ELF-1 (cell line): ENCODE measurements around the gene SLC23A1.
"Not testable (repeated sequence)": the region's sequence is repeated elsewhere in the genome, so short reads cannot be mapped to it uniquely, and the experiment has no call there.

Experiments used
- DNase-seq: peaks from one replicate; pipeline ENCODE4 v3.0.0-alpha.2; 2016; ENCODE audit warnings: low read depth, low spot score

The SLC23A1 gene

DNA sequence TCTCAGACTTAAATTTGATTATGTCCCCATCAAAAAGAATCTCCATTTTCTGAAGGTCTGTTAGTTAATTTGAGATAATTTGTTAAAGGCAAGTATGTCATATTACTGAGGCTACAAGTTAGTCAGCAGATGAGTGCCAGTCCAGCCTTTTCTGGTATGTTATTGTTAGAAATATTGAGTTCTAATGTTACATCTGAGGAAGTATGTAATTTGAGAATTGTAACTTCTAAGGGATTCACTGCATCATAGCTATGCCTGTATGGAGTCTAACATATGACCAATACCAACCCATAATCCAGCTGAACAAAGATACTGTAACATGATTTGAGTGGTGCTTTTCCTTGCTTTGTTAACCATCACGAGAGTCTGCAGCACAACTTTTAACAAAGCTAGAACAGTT lies 13.9 kb downstream of the SLC23A1 start:
- DNase-seq: no peak

GRCh38 chr5:139368613-139369012 lies 14.5 kb downstream of the SLC23A1 start:
- no peak for DNase-seq

GRCh38 chr5:139364466-139364865 lies 18.6 kb downstream of the SLC23A1 start:
- DNase-seq: no peak

- no peak for DNase-seq
Observed at GRCh38 chr5:139363937-139364336, 19.2 kb downstream of the SLC23A1 start.

DNA sequence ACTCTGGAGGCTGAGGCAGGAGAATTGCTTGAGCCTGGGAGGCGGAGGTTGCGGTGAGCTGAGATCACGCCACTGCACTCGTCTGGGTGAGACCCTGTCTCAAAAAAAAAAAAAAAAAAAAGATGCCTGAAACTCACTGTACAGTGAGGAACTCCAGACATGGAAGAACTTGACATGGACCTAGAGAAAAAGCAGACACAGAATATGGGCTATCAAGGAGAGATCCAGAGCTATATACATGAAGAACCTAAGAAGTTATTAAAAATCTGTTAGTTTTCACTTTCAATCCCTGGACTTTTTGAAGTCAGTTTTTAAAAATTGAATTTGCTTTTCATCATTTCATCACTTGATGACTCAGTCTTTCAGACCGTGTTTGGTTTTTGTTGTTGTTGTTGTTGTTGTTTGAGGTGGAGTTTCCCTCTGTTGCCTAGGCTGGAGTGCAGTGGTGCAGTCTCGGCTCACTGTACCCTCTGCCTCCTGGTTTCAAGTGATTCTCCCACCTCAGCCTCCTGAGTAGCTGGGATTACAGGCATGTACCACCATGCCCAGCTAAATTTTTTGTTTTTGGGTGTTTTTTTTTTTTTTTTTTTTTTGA lies 21.2 kb downstream of the SLC23A1 start:
- DNase-seq: no peak

DNA sequence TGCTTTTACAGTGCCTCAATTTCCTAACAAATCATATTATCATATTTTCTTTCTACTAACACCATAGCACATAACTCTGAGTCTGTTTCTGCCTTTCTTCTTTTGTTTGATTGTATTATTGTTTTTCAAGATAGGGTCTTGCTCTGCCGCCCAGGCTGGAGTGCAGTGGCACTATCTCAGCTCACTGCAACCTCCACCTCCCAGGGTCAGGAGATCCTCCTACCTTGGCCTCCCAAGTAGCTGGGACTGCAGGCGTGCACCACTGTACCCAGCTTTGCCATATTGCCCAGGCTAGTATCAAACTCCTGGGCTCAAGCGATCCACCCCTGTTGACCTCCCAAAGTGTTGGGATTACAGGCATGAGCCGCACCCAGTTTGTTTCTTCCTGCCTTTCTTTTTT lies 22.7 kb downstream of the SLC23A1 start:
- DNase-seq: no peak

DNA sequence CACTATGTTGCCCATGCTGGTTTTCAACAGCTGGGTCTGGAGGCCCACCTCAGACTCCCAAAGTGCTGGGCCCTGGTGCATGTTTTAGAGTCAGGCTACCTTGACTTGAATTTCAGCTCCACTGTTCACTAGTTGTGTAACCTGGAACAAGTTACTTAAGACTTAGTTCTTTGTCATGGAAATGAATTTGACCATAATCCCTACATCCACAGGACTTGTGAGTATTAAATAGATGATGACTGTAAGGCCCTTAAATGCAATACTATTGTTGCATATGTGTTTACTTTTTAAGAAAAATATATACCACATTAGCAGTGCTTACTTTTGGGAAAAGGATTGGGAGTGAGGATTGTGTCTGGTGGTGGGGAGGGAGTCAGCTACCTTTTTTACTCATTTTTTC lies 25.0 kb downstream of the SLC23A1 start:
- DNase-seq: no peak

DNA sequence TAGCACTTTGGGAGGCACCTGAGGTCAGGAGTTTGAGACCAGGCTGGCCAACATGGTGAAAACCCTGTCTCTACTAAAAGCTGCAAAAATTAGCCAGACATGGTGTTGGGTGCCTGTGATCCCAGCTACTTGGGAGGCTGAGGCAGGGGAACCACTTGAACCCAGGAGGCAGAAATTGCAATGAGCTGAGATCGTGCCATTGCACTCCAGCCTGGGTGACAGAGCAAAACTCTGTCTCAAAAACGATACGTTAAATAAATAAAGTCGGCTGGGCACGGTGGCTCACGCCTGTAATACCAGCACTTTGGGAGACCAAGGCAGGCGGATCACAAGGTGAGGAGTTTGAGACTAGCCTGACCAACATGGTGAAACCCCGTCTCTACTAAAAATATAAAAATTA lies 27.2 kb downstream of the SLC23A1 start:
- not testable (repeated sequence) for DNase-seq

- DNase-seq: no peak
Observed at GRCh38 chr5:139354186-139354585, 28.9 kb downstream of the SLC23A1 start.

DNA sequence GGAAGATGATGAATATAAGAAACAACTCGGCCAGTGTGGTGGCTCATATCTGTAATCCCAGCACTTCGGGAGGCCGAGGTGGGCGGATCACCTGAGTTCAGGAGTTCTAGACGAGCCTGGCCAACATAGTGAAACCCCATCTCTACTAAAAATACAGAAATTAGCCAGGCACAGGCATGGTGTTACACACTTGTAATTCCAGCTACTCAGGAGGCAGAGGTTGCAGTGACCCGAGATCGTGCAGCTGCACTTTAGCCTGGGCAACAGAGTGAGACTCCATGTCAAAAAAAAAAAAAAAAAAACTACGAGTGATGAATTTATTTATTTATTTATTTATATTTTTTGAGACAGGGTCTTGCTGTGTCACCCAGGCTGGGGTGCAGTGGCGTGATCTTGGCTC lies 35.2 kb downstream of the SLC23A1 start:
- not testable (repeated sequence) for DNase-seq

- DNase-seq: not testable (repeated sequence)
Observed at GRCh38 chr5:139345442-139345841, 37.7 kb downstream of the SLC23A1 start.

DNA sequence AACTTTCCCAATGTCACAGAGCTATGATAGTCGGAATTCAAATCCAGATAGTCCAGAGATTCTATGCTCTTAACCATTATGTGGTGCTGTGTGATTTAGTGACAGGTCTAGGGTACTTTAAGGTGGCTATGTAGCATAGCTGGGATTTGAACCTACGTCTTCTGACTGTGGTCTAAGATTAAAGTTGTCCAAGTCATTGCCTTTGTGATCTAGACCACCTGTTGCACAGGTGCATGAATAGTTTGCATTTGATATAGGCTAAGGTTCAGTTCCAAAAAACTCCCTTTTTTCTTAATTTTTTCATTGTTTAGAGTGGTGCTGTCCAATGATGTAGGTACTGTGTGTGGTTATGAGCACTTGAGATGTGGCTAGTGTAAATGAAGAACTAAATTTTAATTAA lies 38.9 kb downstream of the SLC23A1 start:
- no peak for DNase-seq

DNA sequence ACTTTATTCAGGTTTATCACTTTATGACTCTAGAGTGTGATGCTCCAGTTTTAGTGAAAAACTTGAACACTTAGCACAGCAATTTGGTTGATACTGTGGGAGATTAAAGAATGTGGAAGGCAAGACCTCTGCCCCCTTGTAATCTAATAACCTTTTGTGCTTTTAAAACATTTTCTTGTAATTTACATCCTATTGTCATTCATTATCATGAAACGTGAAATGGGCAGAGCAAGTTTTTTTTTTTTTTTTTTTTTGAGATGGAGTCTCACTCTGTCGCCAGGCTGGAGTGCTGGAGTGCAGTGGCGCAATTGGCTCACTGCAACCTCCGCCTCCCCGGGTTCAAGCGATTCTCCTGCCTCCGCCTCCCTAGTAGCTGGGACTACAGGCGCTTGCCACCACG lies 39.6 kb downstream of the SLC23A1 start:
- no peak for DNase-seq

DNA sequence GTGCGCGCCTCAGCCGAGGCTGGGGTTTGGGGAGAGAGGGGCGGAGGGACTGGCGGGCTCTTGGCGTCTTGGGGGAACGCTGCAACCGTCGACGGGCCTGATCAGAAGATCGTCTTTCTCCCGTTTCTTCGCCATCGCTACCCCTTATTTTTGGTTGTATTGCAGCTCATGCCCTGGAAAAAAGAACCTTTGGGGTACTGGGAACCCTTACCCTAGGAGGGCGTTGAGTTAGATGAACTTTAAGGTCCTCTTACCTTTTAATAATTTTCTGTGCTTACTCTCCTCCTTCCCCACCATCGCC lies 40.7 kb downstream of the SLC23A1 start:
- DNase-seq: no peak

DNA sequence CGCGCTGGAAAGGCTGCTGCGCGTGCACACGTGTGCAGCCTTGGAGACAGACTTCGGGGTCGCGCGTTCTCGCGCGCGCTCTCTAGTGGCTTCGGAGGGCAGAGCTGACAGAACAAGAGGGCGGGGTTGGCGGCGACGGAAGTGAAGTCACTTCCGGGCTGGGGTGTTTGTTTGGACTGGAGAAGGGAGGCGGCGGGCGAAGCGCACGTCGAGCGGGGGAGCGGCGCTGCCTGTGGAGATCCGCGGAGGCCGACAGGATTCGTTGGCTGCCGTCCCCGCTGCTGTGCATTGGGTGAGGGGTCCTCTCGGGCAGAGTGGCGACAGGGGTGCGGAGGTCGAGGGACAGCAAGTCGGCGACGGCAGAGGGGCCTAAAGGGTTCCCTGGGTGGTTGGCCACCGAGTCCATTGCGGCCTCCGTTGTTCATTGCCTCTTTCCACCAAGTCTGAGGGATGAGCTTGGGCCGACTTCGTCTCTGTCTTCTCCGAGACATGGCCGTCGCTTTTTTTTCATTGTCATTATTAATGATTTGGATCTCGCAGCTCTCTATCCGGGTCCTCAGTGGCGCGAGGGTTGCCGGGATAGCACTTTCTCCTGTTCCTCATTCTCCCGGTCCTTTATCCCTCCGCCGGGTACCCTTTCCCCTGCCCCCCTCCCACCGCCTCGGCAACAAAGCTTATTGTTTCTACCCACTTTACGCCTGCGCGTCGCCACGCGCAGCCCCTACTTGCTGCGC lies 41.2 kb downstream of the SLC23A1 start, which contains the start of gene PAIP2:
PAIP2 (plus strand) TSS at position 166 of the 734 bp plus-strand sequence. CDS start 21,931 bp downstream, outside the sequence.
- DNase-seq: peak; percentile 99

DNA sequence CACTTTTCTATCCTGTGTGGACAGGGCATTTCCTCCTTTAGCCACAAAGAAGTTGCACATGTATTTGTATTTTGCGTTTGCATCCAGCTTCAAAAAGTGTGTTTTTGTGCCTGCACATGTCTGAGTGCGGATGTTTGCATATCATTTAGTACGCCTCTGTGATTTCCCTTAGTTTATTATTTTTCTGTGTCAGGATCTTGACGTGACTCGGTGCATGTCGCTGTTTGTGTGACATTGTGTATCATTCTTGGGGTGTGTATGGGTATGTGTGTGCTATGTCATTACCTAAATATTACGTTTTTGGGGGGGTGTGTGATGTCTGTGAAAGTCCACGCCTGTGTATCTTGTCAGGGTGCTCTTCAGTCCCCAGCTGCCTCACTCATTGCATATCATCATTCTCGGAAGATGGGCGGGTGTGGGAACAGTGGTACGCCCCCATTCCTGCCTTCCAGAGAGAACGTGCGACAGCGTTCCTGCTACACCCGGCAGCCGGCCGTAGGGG lies 41.9 kb downstream of the SLC23A1 start:
- DNase-seq: no peak

GRCh38 chr5:139340051-139340450 lies 43.0 kb downstream of the SLC23A1 start:
- DNase-seq: no peak

- no peak for DNase-seq
Observed at GRCh38 chr5:139335811-139336210, 47.3 kb downstream of the SLC23A1 start.
